RCC 7860 (cell line): ENCODE measurements around the gene C2.

Experiments used
- DNase-seq: peaks from one replicate; pipeline ENCODE4 v3.0.0-alpha.2; 2015; ENCODE audit warnings: low spot score
- FAIRE-seq: peaks from 2 replicates; lab custom pipeline; 2012; peaks lifted over from hg19 to GRCh38; lab: Jason Lieb, UNC

The C2 gene

DNA sequence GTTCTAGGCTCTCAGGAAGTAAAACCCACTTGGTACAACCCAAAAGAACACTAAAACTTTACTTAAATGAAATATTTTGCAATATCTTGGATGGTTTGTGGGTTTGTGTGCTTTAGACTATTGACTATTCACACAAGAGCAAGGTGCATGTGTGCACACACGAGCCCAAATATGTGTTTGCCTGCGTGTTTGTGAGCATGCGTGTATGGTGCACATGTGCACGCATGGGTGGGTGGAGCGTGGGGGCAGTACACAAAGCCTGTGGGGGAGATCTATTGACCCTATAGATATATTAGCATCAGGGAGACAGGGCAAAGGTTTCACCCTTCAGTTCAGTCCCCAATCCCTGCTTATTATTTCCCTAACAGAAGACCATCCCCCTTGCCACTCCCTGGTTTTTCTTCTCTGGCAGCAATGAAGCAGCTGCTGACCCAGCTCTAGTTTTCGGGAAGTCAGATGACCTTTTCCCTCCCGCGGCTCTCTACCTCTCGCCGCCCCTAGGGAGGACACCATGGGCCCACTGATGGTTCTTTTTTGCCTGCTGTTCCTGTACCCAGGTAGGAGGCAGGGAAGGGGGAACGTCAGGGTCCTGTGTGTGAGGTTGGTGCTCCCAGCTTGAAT is at the start of gene C2:
TSS of gene C2 (plus strand) at position 476 of the 621 bp plus-strand sequence. CDS start at position 512, 36 bp downstream.
- FAIRE-seq = no peak

GRCh38 chr6:31878222-31878621 is 49.3 kb upstream of the C2 start:
- DNase-seq (no peak), FAIRE-seq (no peak)

More for the DNA sequence above, at the start of gene C2:
- DNase-seq = no peak

GRCh38 chr6:31878726-31879125 is 48.8 kb upstream of the C2 start, which contains the start of gene SLC44A4:
TSS of gene SLC44A4 (minus strand) at chr6:31878997. CDS start at chr6:31878980, 17 bp downstream.
- no peak for DNase-seq
- FAIRE-seq = no peak

DNA sequence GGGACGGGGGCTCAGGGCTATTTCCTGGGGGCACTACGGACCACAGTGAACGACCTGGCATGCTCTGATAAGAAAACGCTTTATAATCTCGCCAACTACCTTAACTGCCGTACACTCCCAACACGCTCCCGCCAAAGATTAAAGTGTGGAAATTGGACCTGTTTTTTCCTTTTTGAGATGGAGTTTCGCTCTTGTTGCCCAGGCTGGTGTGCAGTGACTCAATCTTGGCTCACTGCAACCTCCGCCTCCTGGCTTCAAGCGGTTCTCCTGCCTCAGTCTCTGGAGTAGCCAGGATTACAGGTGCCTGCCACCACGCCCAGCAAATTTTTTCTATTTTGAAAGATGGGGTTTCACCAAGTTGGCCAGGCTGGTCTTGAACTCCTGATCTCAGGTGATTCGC is 48.4 kb upstream of the C2 start:
- FAIRE-seq (no peak), DNase-seq (no peak)

GRCh38 chr6:31879901-31880300 is 47.6 kb upstream of the C2 start:
- DNase-seq (no peak), FAIRE-seq (no peak)

DNA sequence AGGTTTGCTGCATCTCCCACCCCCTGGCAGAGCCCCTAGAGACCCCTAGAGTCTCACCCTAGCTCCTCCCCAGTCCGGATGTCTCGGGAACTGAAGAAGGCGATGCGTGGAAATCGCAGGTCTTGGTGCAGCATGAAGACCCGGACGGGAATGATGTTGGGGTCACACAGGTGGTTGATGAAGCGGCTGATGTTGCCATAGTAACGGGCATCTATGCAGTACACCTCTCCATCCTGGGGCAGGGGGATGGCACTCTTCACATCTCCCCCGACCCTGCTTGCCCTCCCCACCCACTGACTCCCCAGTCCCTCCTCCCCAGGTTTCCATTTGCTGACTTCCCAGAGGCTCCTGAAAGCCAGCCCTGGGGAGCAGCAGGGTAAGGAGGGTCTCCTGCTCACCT is 46.9 kb upstream of the C2 start:
- no peak for FAIRE-seq
- DNase-seq = no peak

DNA sequence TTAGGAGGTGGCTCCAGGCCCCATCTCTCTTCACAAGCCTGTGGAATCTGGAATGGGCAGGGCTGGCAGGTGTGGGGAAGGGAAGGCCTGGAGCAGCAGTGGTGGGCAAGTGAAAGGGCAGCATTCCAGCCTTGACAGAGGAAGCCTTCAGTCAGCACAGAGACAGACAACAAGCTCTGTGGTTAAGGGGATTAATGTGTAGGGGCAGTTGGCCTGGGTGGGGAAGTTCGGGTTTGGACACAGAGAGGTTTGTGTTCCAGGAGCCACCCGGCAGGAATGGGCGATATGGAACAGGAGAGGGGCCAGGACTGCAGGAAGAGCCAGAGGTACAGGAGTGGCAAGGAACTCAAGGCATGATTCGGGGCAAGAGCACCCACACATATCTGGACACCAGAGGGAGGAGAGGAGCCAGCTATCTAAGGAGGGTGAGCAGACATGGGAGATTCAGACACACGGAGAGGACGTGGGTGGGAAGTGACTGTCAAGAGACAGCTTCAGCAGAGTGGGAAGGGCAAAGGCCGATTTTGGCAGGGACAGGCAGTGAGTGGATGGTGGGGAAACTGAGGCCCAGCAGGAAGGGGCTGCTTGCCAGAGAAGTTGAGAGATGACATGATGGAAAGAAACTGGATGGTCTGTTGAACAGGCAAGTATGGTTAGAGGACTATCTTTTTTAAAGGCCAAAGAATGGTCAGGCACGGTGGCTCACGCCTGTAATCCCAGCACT is 46.2 kb upstream of the C2 start:
- DNase-seq (no peak), FAIRE-seq (no peak)

DNA sequence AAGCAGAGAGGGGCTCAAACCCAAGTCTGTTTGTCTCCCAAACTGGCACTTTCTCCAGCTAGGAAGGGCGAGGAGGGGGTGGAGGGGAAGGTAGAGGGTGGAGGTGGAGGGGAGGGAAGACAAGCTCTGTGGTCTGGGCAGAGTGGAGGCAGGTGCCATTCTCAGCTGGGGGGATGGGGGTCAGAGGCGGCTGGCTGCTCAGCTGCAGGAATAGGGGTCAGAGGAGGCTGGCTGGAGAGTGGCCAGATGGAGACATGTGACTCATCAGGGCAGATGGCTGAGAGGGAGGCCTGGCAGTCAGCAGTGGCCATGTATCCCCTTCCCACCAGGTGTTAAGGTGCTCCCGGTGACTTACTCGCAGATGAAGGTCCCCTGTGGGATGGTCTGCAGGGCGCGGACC is 45.2 kb upstream of the C2 start:
- no peak for DNase-seq
- FAIRE-seq = no peak

DNA sequence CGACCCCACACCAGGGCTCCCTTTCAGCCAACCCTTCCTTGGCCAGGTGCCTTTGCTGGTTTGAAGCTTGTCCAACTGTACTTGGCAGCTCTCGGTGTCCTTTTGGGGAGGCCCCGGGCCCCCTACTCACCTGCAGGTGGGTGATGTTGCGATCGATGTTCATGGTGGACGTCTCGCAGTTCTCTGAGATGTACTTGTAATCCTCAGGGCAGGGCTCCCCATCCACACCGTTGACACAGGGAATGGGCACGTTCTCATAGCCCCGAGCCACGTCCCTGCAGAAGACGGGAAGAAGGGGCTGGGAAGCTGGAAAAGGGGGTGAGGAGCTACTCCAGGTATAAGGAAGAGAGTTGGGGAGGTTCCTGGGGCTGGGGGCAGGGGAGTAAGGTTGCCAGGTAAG is 43.8 kb upstream of the C2 start:
- FAIRE-seq = no peak

DNA sequence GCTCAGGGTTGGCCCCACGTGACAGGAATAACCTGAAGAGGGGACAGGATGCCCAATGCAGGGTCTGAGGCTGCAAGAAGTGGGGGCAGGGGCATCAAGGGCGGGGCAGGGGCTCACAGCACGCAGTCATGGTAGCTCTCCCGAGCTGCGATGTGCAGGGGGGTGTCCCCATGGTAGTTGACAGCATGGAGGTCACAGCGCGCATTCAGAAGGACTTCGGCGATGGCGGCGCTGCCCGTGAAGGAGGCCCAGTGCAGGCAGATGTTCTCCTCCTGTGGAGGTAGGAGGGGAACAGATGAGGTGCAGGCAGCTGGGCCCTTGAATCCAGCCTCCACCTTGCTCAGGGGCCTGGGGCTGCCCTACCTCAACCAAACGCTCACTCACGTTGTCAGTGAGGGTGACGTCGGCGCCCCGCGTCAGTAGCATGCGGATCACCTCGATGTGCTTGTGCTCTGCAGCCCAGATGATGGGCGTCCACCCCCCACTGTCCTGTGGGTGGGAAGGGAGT is 42.9 kb upstream of the C2 start:
- FAIRE-seq = no peak
- no peak for DNase-seq

More for the DNA sequence above, 43.8 kb upstream of the C2 start:
- no peak for DNase-seq

- DNase-seq (no peak), FAIRE-seq (no peak)
These were observed 41.0 kb upstream of the C2 start for GRCh38 chr6:31886541-31886991.

DNA sequence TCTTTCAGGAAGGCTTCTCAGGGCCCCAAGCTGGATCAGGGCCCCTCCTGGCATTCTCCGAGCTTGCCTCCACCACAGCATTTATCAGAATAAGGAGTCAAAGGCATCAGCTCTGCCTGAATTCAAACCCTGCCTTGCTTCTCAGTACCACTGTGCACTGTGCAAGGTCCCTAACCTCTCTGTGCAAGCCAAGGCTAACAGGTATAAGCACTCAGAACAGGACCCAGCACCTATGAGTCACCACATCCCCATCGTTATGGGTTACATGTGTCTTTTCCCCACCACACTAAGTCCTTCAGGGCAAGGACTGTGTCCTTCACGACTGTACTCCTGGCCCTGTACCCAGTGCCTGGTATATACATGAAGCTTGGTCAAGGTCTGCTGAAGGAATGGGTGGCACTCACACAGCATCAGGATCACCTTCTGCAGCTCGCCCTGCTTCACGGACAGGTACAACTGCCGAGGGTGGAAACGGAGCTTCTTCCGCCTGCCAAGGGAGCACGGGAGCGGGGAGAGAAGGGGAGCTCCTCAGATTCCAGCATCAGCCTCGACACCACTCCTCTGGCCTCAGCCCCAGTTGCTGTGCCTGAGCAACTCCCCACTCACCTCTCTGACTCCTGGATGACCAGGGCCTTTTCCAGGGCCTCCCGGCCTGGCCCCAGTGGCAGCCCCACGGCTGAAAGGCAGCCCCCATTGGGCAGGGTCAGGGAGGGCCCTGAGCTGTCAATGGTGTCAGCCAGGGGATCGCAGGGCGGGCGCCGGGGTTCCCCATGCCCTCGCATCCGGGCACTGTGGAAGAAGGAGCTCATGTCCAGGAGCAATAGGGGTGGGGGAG is 40.1 kb upstream of the C2 start:
- FAIRE-seq (no peak), DNase-seq (no peak)

DNA sequence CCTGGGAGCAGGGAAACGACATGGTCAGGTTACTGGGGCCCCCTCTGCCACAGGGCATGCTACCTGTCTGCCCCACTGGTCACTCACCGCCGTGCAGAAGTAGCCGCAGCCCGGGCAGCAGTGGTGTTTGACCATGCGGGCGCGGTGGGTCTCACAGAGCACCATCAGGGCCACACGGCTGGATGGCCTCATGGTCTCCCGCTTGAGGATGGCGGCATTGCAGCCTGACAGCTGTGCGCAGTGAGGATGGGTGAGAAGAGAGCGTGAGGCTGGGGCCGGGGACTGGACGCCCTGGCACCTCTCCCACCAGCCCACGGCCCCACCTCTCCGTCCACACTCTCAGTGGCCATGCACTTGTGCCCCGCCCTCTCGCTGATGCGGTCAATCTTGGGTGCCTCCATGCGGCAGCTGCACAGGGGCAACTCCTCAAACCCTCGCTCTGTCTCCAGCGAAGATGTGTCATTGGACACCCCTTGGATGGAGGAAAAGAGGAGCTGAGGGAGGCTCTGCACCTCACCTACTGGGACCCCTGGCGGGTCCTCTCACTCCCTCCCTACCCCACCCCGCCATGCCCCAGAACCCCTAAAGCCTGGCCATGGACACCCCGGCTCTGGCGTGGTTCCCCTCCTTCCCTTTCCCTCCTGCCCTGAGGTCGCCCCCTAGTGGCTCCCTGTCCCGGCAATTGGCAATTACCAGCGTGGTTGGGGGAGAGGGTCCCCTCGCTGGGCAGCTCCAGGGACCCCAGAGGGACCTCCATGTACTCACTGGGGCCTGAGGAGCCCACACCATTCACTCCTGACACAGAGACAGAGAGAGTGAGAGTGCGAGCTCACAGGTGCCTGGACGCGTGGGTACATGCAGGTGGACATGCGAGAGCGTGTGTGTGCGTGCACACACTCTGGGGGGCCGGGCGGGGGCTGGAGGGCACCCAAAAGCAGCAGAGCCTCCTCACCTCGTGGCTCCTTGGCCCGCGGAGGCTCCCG is 39.0 kb upstream of the C2 start:
- DNase-seq = no peak
- no peak for FAIRE-seq

DNA sequence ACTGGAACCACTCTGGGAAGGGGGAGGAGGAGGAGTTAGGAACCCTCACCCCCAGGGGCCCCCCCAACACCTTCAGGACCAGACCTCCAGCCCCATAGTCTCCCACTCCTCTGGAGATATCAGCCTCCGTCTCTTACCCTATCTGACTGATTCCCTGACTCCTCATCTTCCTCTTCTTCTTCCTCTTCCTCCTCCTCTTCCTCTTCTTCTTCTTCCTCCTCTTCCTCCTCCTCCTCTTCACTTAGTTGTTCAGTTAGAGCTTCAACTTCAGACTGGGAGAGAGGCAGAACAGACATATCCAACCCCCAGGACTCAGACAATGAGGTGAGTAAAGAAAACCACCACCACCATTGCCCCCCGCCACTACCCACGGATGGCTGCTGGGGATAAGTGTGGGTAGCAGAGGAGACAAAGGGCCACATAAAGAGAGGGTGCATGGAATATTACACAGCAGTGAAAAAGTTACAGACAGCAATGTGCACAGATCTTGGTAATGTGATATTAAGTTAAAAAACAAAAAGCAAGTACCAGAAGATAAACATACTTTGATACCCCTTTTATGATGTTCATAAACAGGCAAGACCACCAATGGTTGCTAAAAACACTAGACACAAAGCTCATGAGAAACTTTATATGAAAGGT is 38.1 kb upstream of the C2 start:
- no peak for FAIRE-seq
- no peak for DNase-seq

- no peak for FAIRE-seq
- DNase-seq = no peak
These were observed 34.7 kb upstream of the C2 start for GRCh38 chr6:31892821-31893220.

DNA sequence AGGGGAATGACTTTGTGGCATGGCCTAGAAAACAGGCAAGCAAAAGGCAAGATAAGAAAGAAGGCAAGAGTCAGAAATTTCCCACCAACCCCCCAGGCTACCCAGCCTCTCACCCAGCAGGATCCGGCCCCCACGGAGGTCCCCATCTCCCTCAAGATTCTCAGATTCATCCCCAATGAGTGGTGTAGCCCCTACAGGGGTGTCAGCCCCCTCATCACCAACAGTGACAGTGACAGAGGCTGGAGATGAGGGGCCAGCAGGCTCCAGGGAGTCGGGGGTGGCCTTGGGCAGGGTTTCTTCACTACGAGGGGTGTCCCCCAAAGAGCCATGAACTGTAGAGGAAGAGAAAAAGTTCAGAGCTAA is 31.0 kb upstream of the C2 start:
- FAIRE-seq (no peak), DNase-seq (no peak)

- no peak for FAIRE-seq
- DNase-seq = no peak
These were observed 30.5 kb upstream of the C2 start for GRCh38 chr6:31896856-31897611.

GRCh38 chr6:31897612-31898382 is 29.7 kb upstream of the C2 start, which contains the start of gene EHMT2:
TSS of gene EHMT2 (minus strand) at chr6:31897698. CDS start at chr6:31897677, 21 bp downstream.
- DNase-seq (peak; percentile 43), FAIRE-seq (no peak)
